Stimulated activated CD8-positive, alpha-beta memory T cell treated with anti-CD3 and anti-CD28 coated beads, Interleukin-2, amount 100 ng/mL, for 48 hours (primary cell): ENCODE data around the gene RPS15.

Experiments used
- DNase-seq, 2 donors: peaks; one replicate each; pipeline ENCODE4 v3.0.0-alpha.2; 2020; ENCODE audit warnings: low read depth in 2 of 2

RPS15 gene

GRCh38 chr19:1483979-1484428 lies 45.8 kb downstream of the RPS15 start:
- no peak for DNase-seq

- no peak for DNase-seq
Observed at GRCh38 chr19:1486720-1487575, 48.8 kb downstream of the RPS15 start.

GRCh38 chr19:1487576-1488281 lies 49.5 kb downstream of the RPS15 start:
- DNase-seq, result no peak

GRCh38 chr19:1488282-1488601 lies 50.0 kb downstream of the RPS15 start:
- DNase-seq, result no peak

DNA sequence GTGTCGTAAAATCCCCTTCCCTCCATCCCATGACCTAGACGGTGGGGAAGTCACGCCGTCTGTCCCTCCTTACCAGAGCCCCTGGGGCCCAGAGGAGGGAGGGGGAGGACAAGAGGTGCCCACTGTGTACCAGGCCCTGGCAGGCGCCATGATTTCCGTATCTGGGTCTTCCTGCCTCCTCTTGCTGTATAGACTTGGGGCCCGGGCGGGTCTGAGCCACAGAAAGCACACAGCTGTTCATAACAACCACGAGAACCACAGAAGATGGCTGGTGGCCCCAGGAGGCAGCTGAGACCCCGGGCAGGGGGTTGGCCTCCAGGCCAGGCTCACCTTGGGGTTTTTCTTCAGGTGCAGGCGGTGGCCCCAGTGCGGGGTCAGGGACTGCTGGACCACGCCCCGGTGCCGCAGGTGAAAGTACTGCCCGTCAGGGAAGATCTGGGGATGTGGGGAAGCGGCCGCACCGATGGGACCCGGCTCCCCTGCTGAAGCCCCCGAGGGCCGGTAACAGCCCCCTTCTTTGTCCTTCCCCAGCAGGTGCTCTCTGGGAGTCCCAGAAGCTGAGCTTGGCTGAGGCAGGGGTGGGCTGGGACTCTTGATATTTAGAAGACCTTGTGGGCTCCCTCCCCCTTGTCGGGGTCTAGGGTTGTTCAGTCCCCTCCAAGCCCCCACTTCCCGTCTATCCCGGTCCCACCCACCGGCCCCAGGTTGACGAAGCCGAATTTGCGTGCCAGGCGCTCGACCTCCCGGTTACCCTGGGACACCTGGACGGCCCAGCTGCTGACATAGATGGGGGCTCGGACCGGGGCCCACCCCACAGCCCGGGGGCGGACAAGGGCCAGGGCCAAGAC lies 51.5 kb downstream of the RPS15 start:
- DNase-seq, result no peak
